H9 (cell line): Measurements from ENCODE around the gene USPL1. TPM values are rescaled to one million over a fixed set of nuclear protein-coding genes. Genes with fewer than 3 reads are reported as not detected.

Source experiments
- DNase-seq: peaks from one replicate; pipeline ENCODE4 v3.0.0-alpha.2; 2017
- H2AFZ ChIP-seq: one replicate; pipeline ENCODE4 v1.6.1; 2013; ENCODE audit warnings: mild to moderate bottlenecking, low read length, control low read depth, moderate library complexity
- H2AK5ac ChIP-seq: 2 replicates; pipeline ENCODE4 v1.6.1; 2013; ENCODE audit warnings: low read length, control low read depth, mixed read lengths; ENCODE audit not compliant: insufficient read length
- H2BK120ac ChIP-seq: one replicate; pipeline ENCODE4 v1.6.1; 2013; ENCODE audit warnings: low read depth, mild to moderate bottlenecking, low read length, control low read depth, inconsistent platforms; ENCODE audit not compliant: poor library complexity, severe bottlenecking
- H2BK12ac ChIP-seq: 2 replicates; pipeline ENCODE4 v1.6.1; 2013; ENCODE audit warnings: low read length, control low read depth, mixed read lengths, low read depth; ENCODE audit not compliant: insufficient read length
- H2BK15ac ChIP-seq: 2 replicates; pipeline ENCODE4 v1.6.1; 2013; ENCODE audit warnings: low read depth, low read length, control low read depth
- H2BK20ac ChIP-seq: one replicate; pipeline ENCODE4 v1.6.1; 2013; ENCODE audit warnings: low read depth, mild to moderate bottlenecking, low read length, control low read depth, inconsistent platforms; ENCODE audit not compliant: poor library complexity, severe bottlenecking
- H2BK5ac ChIP-seq: 2 replicates; pipeline ENCODE4 v1.6.1; 2013; ENCODE audit warnings: low read length, control low read depth, mixed read lengths; ENCODE audit not compliant: insufficient read length
- H3K14ac ChIP-seq: 2 replicates; pipeline ENCODE4 v1.6.1; 2013; ENCODE audit warnings: low read length, control low read depth; ENCODE audit not compliant: insufficient read depth
- H3K18ac ChIP-seq: 2 replicates; pipeline ENCODE4 v1.6.1; 2013; ENCODE audit warnings: low read depth, mild to moderate bottlenecking, mixed read lengths, low read length, control low read depth; ENCODE audit not compliant: insufficient read length
- H3K23ac ChIP-seq: 2 replicates; pipeline ENCODE4 v1.6.1; 2013; ENCODE audit warnings: low read length, control low read depth, mixed read lengths, low read depth; ENCODE audit not compliant: insufficient read length
- H3K23me2 ChIP-seq: 2 replicates; pipeline ENCODE4 v1.6.1; 2013; ENCODE audit warnings: low read depth, mild to moderate bottlenecking, mixed read lengths, low read length, control low read depth; ENCODE audit not compliant: insufficient read length, poor library complexity, severe bottlenecking
- H3K27ac ChIP-seq: 2 replicates; pipeline ENCODE4 v1.5.1; 2013; ENCODE audit warnings: low read length, control low read depth, mixed read lengths, low read depth; ENCODE audit not compliant: insufficient read length
- H3K27me3 ChIP-seq: 2 replicates; pipeline ENCODE4 v1.6.1; 2013; ENCODE audit warnings: low read length, control low read depth, inconsistent platforms; ENCODE audit not compliant: insufficient read depth
- H3K4ac ChIP-seq: 2 replicates; pipeline ENCODE4 v1.6.1; 2013; ENCODE audit warnings: low read depth, mild to moderate bottlenecking, control low read depth, inconsistent platforms, low read length, moderate library complexity
- H3K4me1 ChIP-seq: 2 replicates; pipeline ENCODE4 v1.6.1; 2013; ENCODE audit warnings: low read length, control low read depth, inconsistent platforms; ENCODE audit not compliant: insufficient read depth
- H3K4me2 ChIP-seq: 2 replicates; pipeline ENCODE4 v1.6.1; 2013; ENCODE audit warnings: low read length, control low read depth, mixed read lengths; ENCODE audit not compliant: insufficient read length, insufficient read depth
- H3K56ac ChIP-seq: 2 replicates; pipeline ENCODE4 v1.6.1; 2013; ENCODE audit warnings: low read depth, mild to moderate bottlenecking, mixed read lengths, low read length, control low read depth; ENCODE audit not compliant: insufficient read length
- H3K79me1 ChIP-seq: 2 replicates; pipeline ENCODE4 v1.6.1; 2013; ENCODE audit warnings: low read depth, mild to moderate bottlenecking, moderate library complexity, low read length, control low read depth, inconsistent platforms; ENCODE audit not compliant: insufficient read depth, poor library complexity, severe bottlenecking
- H3K79me2 ChIP-seq: 2 replicates; pipeline ENCODE4 v1.6.1; 2013; ENCODE audit warnings: low read length, control low read depth, inconsistent platforms; ENCODE audit not compliant: insufficient read depth
- H3K9ac ChIP-seq: 2 replicates; pipeline ENCODE4 v1.6.1; 2013; ENCODE audit warnings: low read length, control low read depth, mixed read lengths; ENCODE audit not compliant: insufficient read length; ENCODE audit errors: extremely low read depth
- H3K9me3 ChIP-seq: one replicate; pipeline ENCODE4 v1.6.1; 2013; ENCODE audit warnings: low read depth, low read length, inconsistent platforms; ENCODE audit not compliant: control insufficient read depth
- H3T11ph ChIP-seq: one replicate; pipeline ENCODE4 v1.6.1; 2013; ENCODE audit warnings: mild to moderate bottlenecking, low read length, control low read depth, inconsistent platforms
- H4K20me1 ChIP-seq: one replicate; pipeline ENCODE4 v1.6.1; 2013; ENCODE audit not compliant: control insufficient read depth, insufficient read length, insufficient read depth
- H4K5ac ChIP-seq: 2 replicates; pipeline ENCODE4 v1.6.1; 2013; ENCODE audit warnings: low read depth, mild to moderate bottlenecking, mixed read lengths, low read length, control low read depth; ENCODE audit not compliant: insufficient read length
- H4K8ac ChIP-seq: replicated peaks from 2 replicates; pipeline ENCODE4 v1.6.1; 2013; ENCODE audit warnings: low read length, control low read depth, mixed read lengths, low read depth; ENCODE audit not compliant: insufficient read length
- H4K91ac ChIP-seq: 2 replicates; pipeline ENCODE4 v1.6.1; 2013; ENCODE audit warnings: low read depth, mild to moderate bottlenecking, moderate library complexity, mixed read lengths, low read length, control low read depth; ENCODE audit not compliant: insufficient read length
- H3K27ac Mint-ChIP-seq, 3 experiments: 2 replicates in 2 of 3; 3 replicates in 1 of 3; pipeline ENCODE4 v1.8.0; 2020 to 2021; ENCODE audit warnings: mixed read lengths in 3 of 3, mild to moderate bottlenecking in 1 of 3, moderate library complexity in 1 of 3
- H3K27me3 Mint-ChIP-seq: 2 replicates; pipeline ENCODE4 v1.8.0; 2021; ENCODE audit warnings: low read depth, mild to moderate bottlenecking, moderate library complexity, mixed read lengths
- H3K36me3 Mint-ChIP-seq, 3 experiments: 2 replicates in 2 of 3; 3 replicates in 1 of 3; pipeline ENCODE4 v1.8.0; 2020 to 2021; ENCODE audit warnings: low read depth in 3 of 3, mixed read lengths in 3 of 3; ENCODE audit not compliant: insufficient read depth in 1 of 3
- H3K4me1 Mint-ChIP-seq, 2 experiments: 2 replicates each; pipeline ENCODE4 v1.8.0; 2020; ENCODE audit warnings: mixed read lengths in 2 of 2
- H3K4me3 Mint-ChIP-seq, 2 experiments: 2 replicates in 1 of 2; 3 replicates in 1 of 2; pipeline ENCODE4 v1.8.0; 2020 to 2021; ENCODE audit warnings: mild to moderate bottlenecking in 2 of 2, mixed read lengths in 2 of 2, moderate library complexity in 1 of 2
- H3K9me3 Mint-ChIP-seq, 2 experiments: 2 replicates in 1 of 2; 3 replicates in 1 of 2; pipeline ENCODE4 v1.8.0; 2020; ENCODE audit warnings: mild to moderate bottlenecking in 2 of 2, mixed read lengths in 2 of 2, moderate library complexity in 1 of 2
- WGBS: extraction: QIAGEN DNeasy Blood & Tissue Kit; methylation state at CpG from one replicate; pipeline ENCODE4 v1.1.7; 2013; ENCODE audit warnings: missing lambda C conversion rate, low lambda C conversion rate, mixed read lengths; ENCODE audit not compliant: insufficient read length; ENCODE audit errors: extremely low coverage; 5-methylcytosine and 5-hydroxymethylcytosine counted together
- total RNA-seq: library from RNA; stranded (reverse); gene quantifications from 2 replicates; pipeline ENCODE4 v1.2.1, GENCODE V29; 2021
- TF ChIP-seq, protein P1 (sequence below): fragments of 200-600 bp; sonication (generic); conservative IDR thresholded peaks from 3 replicates; pipeline ENCODE4 v1.8.0; 2021; ENCODE audit warnings: antibody characterized with exemption, mild to moderate bottlenecking

USPL1 gene
- total RNA-seq, 1 experiment from 2014 or later, result 17.6 TPM

DNA sequence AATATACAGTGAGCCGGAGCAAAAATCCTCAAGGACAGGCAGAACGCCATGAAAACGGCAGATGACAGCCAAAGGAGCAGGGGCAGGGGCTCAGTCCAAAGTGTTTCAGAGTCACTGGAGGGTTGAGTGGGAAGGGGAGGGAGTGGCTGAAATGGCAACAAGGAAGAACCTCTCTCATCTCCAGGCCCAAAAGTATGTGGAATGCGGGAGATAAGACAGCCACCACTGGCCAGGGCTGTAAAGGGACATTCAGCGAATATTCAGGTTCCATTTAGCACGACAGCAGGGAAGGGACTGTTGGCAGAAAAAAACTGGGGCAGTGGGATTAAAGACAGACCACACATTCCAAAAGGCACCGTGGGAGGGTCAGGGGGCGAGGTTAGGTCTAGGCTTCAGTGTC lies 48.4 kb downstream of the USPL1 start:
- Histone ChIP-seq H3K4me2 (no peak overlapping the region), H3K9me3 (no peaks in the 10 kb centered on the region), H2AFZ (no peak overlapping the region), H3K18ac (no peak overlapping the region), H3K23me2 (no peaks in the 10 kb centered on the region), H3K27ac (no peak overlapping the region), H4K5ac (no peak overlapping the region), H3K9ac (no peak overlapping the region), H4K20me1 (no peaks in the 10 kb centered on the region), H2AK5ac (no peak overlapping the region), H3K79me1 (no peaks in the 10 kb centered on the region), H2BK20ac (no peak overlapping the region), H3T11ph (no peak overlapping the region), H3K4ac (no peak overlapping the region), H3K14ac (no peak overlapping the region), H3K27me3 (no peaks in the 10 kb centered on the region), H2BK12ac (no peak overlapping the region), H3K79me2 (no peaks in the 10 kb centered on the region), H2BK120ac (no peak overlapping the region), H2BK15ac (no peak overlapping the region), H4K8ac (no peak overlapping the region), H3K4me1 (no peaks in the 10 kb centered on the region), H3K56ac (no peak overlapping the region), H4K91ac (no peak overlapping the region), H2BK5ac (no peak overlapping the region), H3K23ac (no peak overlapping the region)
- no peak for DNase-seq
- Mint-ChIP-seq H3K36me3 (no peaks in the 10 kb centered on the region), H3K9me3 (no peaks in the 10 kb centered on the region), H3K4me1 (peaks cover 0 to 3% of the 10 kb centered on the region in 2 experiments; a peak in 1 of 4 replicates), H3K4me3 (no peak overlapping the region), H3K27me3 (no peaks in the 10 kb centered on the region), H3K27ac (no peak overlapping the region)
- WGBS, result no CpG with 5 or more reads among the region's 8 CpGs
- TF ChIP-seq, protein P1, sequence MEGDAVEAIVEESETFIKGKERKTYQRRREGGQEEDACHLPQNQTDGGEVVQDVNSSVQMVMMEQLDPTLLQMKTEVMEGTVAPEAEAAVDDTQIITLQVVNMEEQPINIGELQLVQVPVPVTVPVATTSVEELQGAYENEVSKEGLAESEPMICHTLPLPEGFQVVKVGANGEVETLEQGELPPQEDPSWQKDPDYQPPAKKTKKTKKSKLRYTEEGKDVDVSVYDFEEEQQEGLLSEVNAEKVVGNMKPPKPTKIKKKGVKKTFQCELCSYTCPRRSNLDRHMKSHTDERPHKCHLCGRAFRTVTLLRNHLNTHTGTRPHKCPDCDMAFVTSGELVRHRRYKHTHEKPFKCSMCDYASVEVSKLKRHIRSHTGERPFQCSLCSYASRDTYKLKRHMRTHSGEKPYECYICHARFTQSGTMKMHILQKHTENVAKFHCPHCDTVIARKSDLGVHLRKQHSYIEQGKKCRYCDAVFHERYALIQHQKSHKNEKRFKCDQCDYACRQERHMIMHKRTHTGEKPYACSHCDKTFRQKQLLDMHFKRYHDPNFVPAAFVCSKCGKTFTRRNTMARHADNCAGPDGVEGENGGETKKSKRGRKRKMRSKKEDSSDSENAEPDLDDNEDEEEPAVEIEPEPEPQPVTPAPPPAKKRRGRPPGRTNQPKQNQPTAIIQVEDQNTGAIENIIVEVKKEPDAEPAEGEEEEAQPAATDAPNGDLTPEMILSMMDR, result no peak
